Heart left ventricle (tissue), 13 donors: ENCODE data around the gene OR10AD1.
"Not testable (repeated sequence)": the region's sequence is repeated elsewhere in the genome, so short reads cannot be mapped to it uniquely, and the experiment has no call there.

Source experiments
- POLR2A ChIP-seq, 2 donors: fragments of 450-650 bp; IDR thresholded peaks; one replicate each; pipeline ENCODE4 v1.6.1; 2017; ENCODE audit warnings: antibody characterized with exemption in 2 of 2, mild to moderate bottlenecking in 2 of 2, moderate library complexity in 2 of 2
- TF ChIP-seq, protein P1 (sequence below), 12 donors: fragments of 200-600 bp; sonication (generic) in 4 of 12; IDR thresholded peaks; one replicate each; pipeline versions ENCODE4 v1.5.0 to v1.8.0; 2018 to 2022; ENCODE audit warnings: antibody characterized with exemption in 12 of 12, mild to moderate bottlenecking in 5 of 12
- donor health status: ischemic (EF 13 %, LVEDD 7.1; RV severe dilation, severe dysfunction).
- donor health status: DM: no; HTN: yes; CAD: no.
- donor health status: DM: no; HTN: no; CAD: no.
- donor health status: ischemic (EF 25% LVEDD 6.9; RV normal size, moderate dysfunction).
- donor health status: ischemic (EF 25% LVEDD 5.7; RV mildly dilated, moderate dysfunction).
- donor health status: ischemic (EF 35%, LVEDD 5.7; RV mildly dilated, moderate dysfunction).
- donor health status: nonischemic (EF 11% LVEDD 7.7; RV severe dilation, severe dysfunction).
- donor health status: DM: yes; HTN: yes; CAD: no.
- donor health status: PGD.
- donor health status: ischemic (EF 29% LVEDD 5.4; RV normal size, mild dysfunction).
- donor health status: nonischemic (EF 23%, LVEDD 6.1; RV moderate dilation, normal function).

DNA sequence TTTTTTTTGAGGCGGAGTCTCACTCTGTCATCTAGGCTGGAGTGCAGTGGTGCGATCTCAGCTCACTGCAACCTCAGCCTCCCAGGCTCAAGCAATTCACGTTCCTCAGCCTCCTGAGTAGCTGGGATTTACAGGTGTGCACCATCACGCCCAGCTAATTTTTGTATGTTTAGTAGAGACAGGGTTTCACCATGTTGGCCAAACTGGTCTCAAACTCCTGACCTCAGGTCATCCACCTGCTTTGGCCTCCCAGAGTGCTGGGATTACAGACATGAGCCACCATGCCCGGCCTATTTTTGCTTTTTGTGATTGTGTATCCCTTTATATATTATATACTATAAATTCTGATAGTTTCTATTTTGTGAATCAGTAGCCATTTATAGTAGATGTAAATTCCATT is 47.3 kb downstream of the OR10AD1 start:
- TF ChIP-seq, protein P1, sequence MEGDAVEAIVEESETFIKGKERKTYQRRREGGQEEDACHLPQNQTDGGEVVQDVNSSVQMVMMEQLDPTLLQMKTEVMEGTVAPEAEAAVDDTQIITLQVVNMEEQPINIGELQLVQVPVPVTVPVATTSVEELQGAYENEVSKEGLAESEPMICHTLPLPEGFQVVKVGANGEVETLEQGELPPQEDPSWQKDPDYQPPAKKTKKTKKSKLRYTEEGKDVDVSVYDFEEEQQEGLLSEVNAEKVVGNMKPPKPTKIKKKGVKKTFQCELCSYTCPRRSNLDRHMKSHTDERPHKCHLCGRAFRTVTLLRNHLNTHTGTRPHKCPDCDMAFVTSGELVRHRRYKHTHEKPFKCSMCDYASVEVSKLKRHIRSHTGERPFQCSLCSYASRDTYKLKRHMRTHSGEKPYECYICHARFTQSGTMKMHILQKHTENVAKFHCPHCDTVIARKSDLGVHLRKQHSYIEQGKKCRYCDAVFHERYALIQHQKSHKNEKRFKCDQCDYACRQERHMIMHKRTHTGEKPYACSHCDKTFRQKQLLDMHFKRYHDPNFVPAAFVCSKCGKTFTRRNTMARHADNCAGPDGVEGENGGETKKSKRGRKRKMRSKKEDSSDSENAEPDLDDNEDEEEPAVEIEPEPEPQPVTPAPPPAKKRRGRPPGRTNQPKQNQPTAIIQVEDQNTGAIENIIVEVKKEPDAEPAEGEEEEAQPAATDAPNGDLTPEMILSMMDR (IDR thresholded peaks at IDR 0.05): not testable (repeated sequence)
- not testable (repeated sequence) for TF ChIP-seq POLR2A (IDR thresholded peaks at IDR 0.05)
